Thoracic aorta endothelial cell (primary cell): ENCODE measurements around the gene NPTXR. TPM values are rescaled to one million over a fixed set of nuclear protein-coding genes. Genes with fewer than 3 reads are reported as not detected.

Experiments used
- total RNA-seq: library from RNA; depleted of rRNA; stranded (reverse); fragments of >200 nt; gene quantifications from 2 replicates; pipeline ENCODE4 v1.2.3, GENCODE V29; 2012

Gene NPTXR
- total RNA-seq = 0.29 and 1.3 TPM in 2 replicates

GRCh38 chr22:38843657-38844314 lies at the start of gene NPTXR:
Gene NPTXR, minus strand, starts transcription at chr22:38844028.

GRCh38 chr22:38872172-38872830 lies 28.5 kb upstream of the NPTXR start, which contains the start of gene CBX6:
Gene CBX6, minus strand, starts transcription at chr22:38872216. Its CDS starts 26 bp downstream, at chr22:38872190.

GRCh38 chr22:38793721-38794466 lies 49.9 kb downstream of the NPTXR start, which contains the start of gene DNAL4:
Gene DNAL4, minus strand, starts transcription at chr22:38794143. Its CDS starts 11,412 bp downstream, at chr22:38782731.

Other genes starting within 250 kb of the NPTXR start
- gene FAM227A, start 187.6 kb downstream of the NPTXR start, total RNA-seq = 1.1 and 1.5 TPM in 2 replicates
- gene CBY1, start 187.4 kb downstream of the NPTXR start, total RNA-seq = 18.6 and 18.7 TPM in 2 replicates
- gene TOMM22, start 162.1 kb downstream of the NPTXR start, total RNA-seq = 103 and 120 TPM in 2 replicates
- 70.9 and 79.0 TPM in 2 replicates for gene JOSD1, start 143.1 kb downstream of the NPTXR start, total RNA-seq
- gene GTPBP1, start 138.1 kb downstream of the NPTXR start, total RNA-seq = 26.6 and 37.5 TPM in 2 replicates
- gene SUN2, start 88.0 kb downstream of the NPTXR start, total RNA-seq = 101 and 126 TPM in 2 replicates
- gene DNAL4, start 49.9 kb downstream of the NPTXR start, total RNA-seq = 8.5 and 9.5 TPM in 2 replicates
- 59.3 and 73.4 TPM in 2 replicates for gene CBX6, start 28.2 kb upstream of the NPTXR start, total RNA-seq
- gene APOBEC3A, start 113.6 kb upstream of the NPTXR start, total RNA-seq = not detected in 2 replicates
- 5.9 TPM in 1 of 2 replicates, not detected in the other for gene APOBEC3B, start 138.3 kb upstream of the NPTXR start, total RNA-seq
- 5.7 and 16.5 TPM in 2 replicates for gene APOBEC3C, start 170.2 kb upstream of the NPTXR start, total RNA-seq
- gene APOBEC3D, start 177.1 kb upstream of the NPTXR start, total RNA-seq = 1.2 and 1.3 TPM in 2 replicates
- 1.7 and 4.0 TPM in 2 replicates for gene APOBEC3F, start 196.8 kb upstream of the NPTXR start, total RNA-seq
- gene APOBEC3G, start 233.2 kb upstream of the NPTXR start, total RNA-seq = 3.9 and 6.1 TPM in 2 replicates